ENCODE measurements around the gene OSBP. TPM values are rescaled to one million over a fixed set of nuclear protein-coding genes. Genes with fewer than 3 reads are reported as not detected.

OSBP gene
- total RNA-seq, 1 experiment from 2014 or later = 49.7 TPM

DNA sequence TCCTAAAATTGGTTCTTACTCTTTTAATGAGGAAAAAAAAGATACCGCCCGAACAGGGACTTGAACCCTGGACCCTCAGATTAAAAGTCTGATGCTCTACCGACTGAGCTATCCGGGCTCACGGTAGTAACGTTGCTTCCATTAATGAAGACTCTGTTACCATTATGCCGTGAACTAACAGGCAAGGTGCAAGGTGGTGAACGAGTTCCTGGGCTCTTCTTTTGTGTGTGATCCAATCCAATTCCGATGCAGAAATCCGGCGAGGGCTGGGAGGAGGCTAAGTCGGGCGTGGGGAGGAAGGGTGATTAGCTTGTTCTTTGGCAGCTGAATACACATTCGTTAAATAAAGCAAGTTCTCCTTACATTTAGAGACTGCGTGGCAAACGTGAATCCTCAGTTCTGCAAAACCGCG, 55.3 kb downstream of the OSBP start:
- intact Hi-C loops (cut with micrococcal nuclease; ENCODE audit: unreplicated experiment) = loop anchor here (1.0 to 5.0 kb wide), 3 partner anchors 9 to 1761 kb away; no protein-coding TSS in a partner anchor
- no TSS peak for BruUV-seq (replicated peaks)

DNA sequence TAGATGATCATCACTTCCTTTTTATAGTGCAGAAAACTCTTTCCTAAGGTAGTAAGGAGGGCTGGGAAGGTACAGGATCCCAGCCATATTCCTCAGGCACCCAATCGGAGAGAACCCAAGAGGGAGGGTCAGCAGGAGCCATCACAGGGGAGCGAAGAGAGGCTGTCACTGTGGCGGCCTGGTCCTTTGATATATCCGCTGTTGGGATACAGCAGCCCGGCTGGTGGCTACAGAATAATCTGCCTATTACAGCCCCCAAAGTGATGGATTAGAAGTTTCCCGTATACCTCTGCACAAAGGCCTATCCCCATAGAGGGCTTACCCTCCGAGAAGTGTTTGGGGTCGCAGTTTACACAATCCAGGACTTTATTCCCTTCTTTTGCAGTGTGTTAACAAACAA, 55.7 kb downstream of the OSBP start:
- TF ChIP-seq, protein P1, sequence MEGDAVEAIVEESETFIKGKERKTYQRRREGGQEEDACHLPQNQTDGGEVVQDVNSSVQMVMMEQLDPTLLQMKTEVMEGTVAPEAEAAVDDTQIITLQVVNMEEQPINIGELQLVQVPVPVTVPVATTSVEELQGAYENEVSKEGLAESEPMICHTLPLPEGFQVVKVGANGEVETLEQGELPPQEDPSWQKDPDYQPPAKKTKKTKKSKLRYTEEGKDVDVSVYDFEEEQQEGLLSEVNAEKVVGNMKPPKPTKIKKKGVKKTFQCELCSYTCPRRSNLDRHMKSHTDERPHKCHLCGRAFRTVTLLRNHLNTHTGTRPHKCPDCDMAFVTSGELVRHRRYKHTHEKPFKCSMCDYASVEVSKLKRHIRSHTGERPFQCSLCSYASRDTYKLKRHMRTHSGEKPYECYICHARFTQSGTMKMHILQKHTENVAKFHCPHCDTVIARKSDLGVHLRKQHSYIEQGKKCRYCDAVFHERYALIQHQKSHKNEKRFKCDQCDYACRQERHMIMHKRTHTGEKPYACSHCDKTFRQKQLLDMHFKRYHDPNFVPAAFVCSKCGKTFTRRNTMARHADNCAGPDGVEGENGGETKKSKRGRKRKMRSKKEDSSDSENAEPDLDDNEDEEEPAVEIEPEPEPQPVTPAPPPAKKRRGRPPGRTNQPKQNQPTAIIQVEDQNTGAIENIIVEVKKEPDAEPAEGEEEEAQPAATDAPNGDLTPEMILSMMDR (conservative IDR thresholded peaks at IDR 0.05) = no peak
- no peak for TF ChIP-seq EZH2 (IDR thresholded peaks at IDR 0.05; ENCODE audit: low read depth)
- POLR2A ChIA-PET (ENCODE audit: unreplicated experiment) = no interaction called here

More for the DNA sequence above, 55.3 kb downstream of the OSBP start:
- peak; percentile 75 to 84 for DNase-seq
- ChIA-PET POLR2A (ENCODE audit: unreplicated experiment) (no interaction called here), CTCF (interaction anchor here (0.7 kb wide), 1 partner anchor 389 kb away, joined by 3 read pairs; no protein-coding TSS in a partner anchor)
- Histone ChIP-seq H3K4me2 (peak overlapping the region; percentile 85), H3K4me1 (replicated peaks; ENCODE audit: insufficient read depth) (peaks cover 28% of the 10 kb centered on the region), H3K27ac (peak overlapping the region; percentile 84), H3K27me3 (ENCODE audit: insufficient read depth, low read depth) (no peaks in the 10 kb centered on the region), H3K79me2 (ENCODE audit: low read depth) (no peaks in the 10 kb centered on the region), H4K20me1 (ENCODE audit: insufficient read depth) (peaks cover 4% of the 10 kb centered on the region; the same call in 1 of the 2 replicates), H2AFZ (peak overlapping the region; percentile 94), H3K36me3 (ENCODE audit: low read depth) (no peaks in the 10 kb centered on the region), H3F3A (ENCODE audit: insufficient read depth, low read depth) (peaks cover 69% of the 10 kb centered on the region), H3K4me3 (peak overlapping the region; percentile 79), H3K9me2 (ENCODE audit: insufficient read depth) (no peaks in the 10 kb centered on the region), H3K9me3 (ENCODE audit: insufficient read depth, low read depth) (no peaks in the 10 kb centered on the region)
- TF ChIP-seq EZH2 (IDR thresholded peaks at IDR 0.05; ENCODE audit: low read depth) = no peak
- TF ChIP-seq, protein P1 (conservative IDR thresholded peaks at IDR 0.05) = no peak

GRCh38 chr11:59558270-59558643, 57.3 kb downstream of the OSBP start:
- H3K9me3 ChIP-seq (ENCODE audit: insufficient read depth, low read depth) = no peaks in the 10 kb centered on the region
- intact Hi-C loops (cut with micrococcal nuclease; ENCODE audit: unreplicated experiment) = loop anchor here (10.0 kb wide), 1 partner anchor 1783 kb away; no protein-coding TSS in a partner anchor
- H3K27ac ChIP-seq = no peak overlapping the region
- no peak overlapping the region for H2AFZ ChIP-seq
- no peaks in the 10 kb centered on the region for H3K79me2 ChIP-seq (ENCODE audit: low read depth)
- H3K4me1 ChIP-seq (replicated peaks; ENCODE audit: insufficient read depth) = peaks cover 28% of the 10 kb centered on the region
- ChIA-PET POLR2A (ENCODE audit: unreplicated experiment) (interaction anchor here (0.6 to 1.0 kb wide), 2 partner anchors 58 to 197 kb away, joined by 3 to 6 read pairs; partner anchors contain the start of genes OSBP and STX3), CTCF (no interaction called here)
- no peaks in the 10 kb centered on the region for H3K36me3 ChIP-seq (ENCODE audit: low read depth)
- TF ChIP-seq EZH2 (IDR thresholded peaks at IDR 0.05; ENCODE audit: low read depth) = no peak
- TF ChIP-seq, protein P1 (conservative IDR thresholded peaks at IDR 0.05) = no peak
- no TSS peak for BruUV-seq (replicated peaks)
- no peak for DNase-seq
- H3K27me3 ChIP-seq (ENCODE audit: insufficient read depth, low read depth) = no peaks in the 10 kb centered on the region
- H3K9me2 ChIP-seq (ENCODE audit: insufficient read depth) = no peaks in the 10 kb centered on the region
- H3K4me3 ChIP-seq = no peak overlapping the region
- peaks cover 65% of the 10 kb centered on the region for H3F3A ChIP-seq (ENCODE audit: insufficient read depth, low read depth)
- H3K4me2 ChIP-seq = 0 out of 2 replicates have a peak overlapping the region, but pooled peaks have one; percentile 82
- peaks cover 4% of the 10 kb centered on the region; the same call in 1 of the 2 replicates for H4K20me1 ChIP-seq (ENCODE audit: insufficient read depth)

More for the DNA sequence above, 55.7 kb downstream of the OSBP start:
- DNase-seq = no peak
- Histone ChIP-seq H3K4me1 (replicated peaks; ENCODE audit: insufficient read depth) (peaks cover 28% of the 10 kb centered on the region), H3K36me3 (ENCODE audit: low read depth) (no peaks in the 10 kb centered on the region), H3K4me3 (peak overlapping the region; percentile 79; the same call in 1 of the 2 replicates), H3K27ac (no peak overlapping the region), H2AFZ (no peak overlapping the region), H3K79me2 (ENCODE audit: low read depth) (no peaks in the 10 kb centered on the region), H3K4me2 (peak overlapping the region; percentile 85), H3K27me3 (ENCODE audit: insufficient read depth, low read depth) (no peaks in the 10 kb centered on the region), H3K9me2 (ENCODE audit: insufficient read depth) (no peaks in the 10 kb centered on the region), H4K20me1 (ENCODE audit: insufficient read depth) (peaks cover 4% of the 10 kb centered on the region; the same call in 1 of the 2 replicates), H3F3A (ENCODE audit: insufficient read depth, low read depth) (peaks cover 65% of the 10 kb centered on the region), H3K9me3 (ENCODE audit: insufficient read depth, low read depth) (no peaks in the 10 kb centered on the region)
- intact Hi-C loops (cut with micrococcal nuclease; ENCODE audit: unreplicated experiment) = loop anchor here (1.0 to 10.0 kb wide), 4 partner anchors 9 to 1785 kb away; no protein-coding TSS in a partner anchor
- no TSS peak for BruUV-seq (replicated peaks)
- CTCF ChIA-PET = no interaction called here
